Gastrocnemius medialis (tissue), 4 donors: ENCODE data around the gene CHCHD2.
"Not testable (repeated sequence)": the region's sequence is repeated elsewhere in the genome, so short reads cannot be mapped to it uniquely, and the experiment has no call there.

ENCODE experiments used
- CTCF ChIP-seq, 5 experiments: fragments of 450-650 bp in 3 of 5; fragments of 200-600 bp in 2 of 5; sonication (generic) in 2 of 5; IDR thresholded peaks in 4 of 5; conservative IDR thresholded peaks in 1 of 5; 1 replicate in 4 of 5; 2 replicates in 1 of 5; pipeline ENCODE4 v1.5.1; 2016 to 2019; ENCODE audit warnings: antibody characterized with exemption in 5 of 5, mild to moderate bottlenecking in 3 of 5, moderate library complexity in 3 of 5
- POLR2A ChIP-seq, 2 donors: fragments of 450-650 bp; IDR thresholded peaks; one replicate each; pipeline ENCODE4 v1.6.1; 2017; ENCODE audit warnings: antibody characterized with exemption in 2 of 2, mild to moderate bottlenecking in 2 of 2, moderate library complexity in 2 of 2

- TF ChIP-seq CTCF (IDR thresholded peaks at IDR 0.05 in 4 of 5, conservative IDR thresholded peaks at IDR 0.05 in 1 of 5); POLR2A (IDR thresholded peaks at IDR 0.05): not testable (repeated sequence)
Observed at GRCh38 chr7:56066376-56066775, 39.9 kb downstream of the CHCHD2 start.
